HG03460 (cell line): ENCODE data around the gene CPA5.
"Not testable (repeated sequence)": the region's sequence is repeated elsewhere in the genome, so short reads cannot be mapped to it uniquely, and the experiment has no call there.

Source experiments
- ATAC-seq: cut with Tn5 transposase; IDR thresholded peaks from one replicate; pipeline ENCODE4 v1.9.1; 2021; ENCODE audit not compliant: unreplicated experiment

The CPA5 gene

GRCh38 chr7:130358471-130358870 is 13.9 kb downstream of the CPA5 start:
- ATAC-seq, result no peak

- ATAC-seq, result no peak
Measured at GRCh38 chr7:130359276-130359857, 14.8 kb downstream of the CPA5 start.

- ATAC-seq, result no peak
Measured at GRCh38 chr7:130360518-130360917, 15.9 kb downstream of the CPA5 start.

GRCh38 chr7:130361681-130362080 is 17.1 kb downstream of the CPA5 start:
- ATAC-seq, result no peak

GRCh38 chr7:130362251-130362816 is 17.7 kb downstream of the CPA5 start:
- ATAC-seq, result no peak

- no peak for ATAC-seq
Measured at GRCh38 chr7:130363026-130363847, 18.6 kb downstream of the CPA5 start.

GRCh38 chr7:130364451-130364850 is 19.8 kb downstream of the CPA5 start:
- no peak for ATAC-seq

- no peak for ATAC-seq
Measured at GRCh38 chr7:130365088-130365487, 20.5 kb downstream of the CPA5 start.

GRCh38 chr7:130365511-130366441 is 21.2 kb downstream of the CPA5 start:
- ATAC-seq, result peak; percentile 73

GRCh38 chr7:130366564-130366963 is 21.9 kb downstream of the CPA5 start:
- no peak for ATAC-seq

GRCh38 chr7:130367088-130367755 is 22.6 kb downstream of the CPA5 start:
- ATAC-seq, result no peak

- no peak for ATAC-seq
Measured at GRCh38 chr7:130367836-130368746, 23.5 kb downstream of the CPA5 start.

- no peak for ATAC-seq
Measured at GRCh38 chr7:130369110-130369711, 24.6 kb downstream of the CPA5 start.

- ATAC-seq, result no peak
Measured at GRCh38 chr7:130369831-130370550, 25.4 kb downstream of the CPA5 start.

- ATAC-seq, result no peak
Measured at GRCh38 chr7:130371046-130371445, 26.4 kb downstream of the CPA5 start.

GRCh38 chr7:130372402-130373165 is 28.0 kb downstream of the CPA5 start:
- ATAC-seq, result no peak

GRCh38 chr7:130374507-130374906 is 29.9 kb downstream of the CPA5 start:
- no peak for ATAC-seq

GRCh38 chr7:130376461-130376860 is 31.8 kb downstream of the CPA5 start:
- ATAC-seq, result not testable (repeated sequence)
